Vagina (tissue), 2 donors: Measurements from ENCODE around the gene URM1.

Source experiments
- POLR2A ChIP-seq, 2 donors: fragments of 450-650 bp; IDR thresholded peaks; one replicate each; pipeline ENCODE4 v1.6.1; 2017; ENCODE audit warnings: antibody characterized with exemption in 2 of 2, mild to moderate bottlenecking in 2 of 2, moderate library complexity in 2 of 2
- POLR2AphosphoS5 ChIP-seq, 2 donors: sonication (generic); formaldehyde crosslinking; IDR thresholded peaks; one replicate each; pipeline ENCODE4 v1.9.0; 2017; ENCODE audit warnings: antibody characterized with exemption in 2 of 2, mild to moderate bottlenecking in 2 of 2, low read depth in 1 of 2; ENCODE audit not compliant: insufficient read depth in 1 of 2
- TF ChIP-seq, protein P1 (sequence below), 3 experiments: fragments of 450-650 bp in 2 of 3; fragments of 200-600 bp in 1 of 3; sonication (generic) in 1 of 3; IDR thresholded peaks; one replicate each; pipeline ENCODE4 v1.5.1; 2017 to 2019; ENCODE audit warnings: antibody characterized with exemption in 3 of 3, mild to moderate bottlenecking in 2 of 3, moderate library complexity in 2 of 3

DNA sequence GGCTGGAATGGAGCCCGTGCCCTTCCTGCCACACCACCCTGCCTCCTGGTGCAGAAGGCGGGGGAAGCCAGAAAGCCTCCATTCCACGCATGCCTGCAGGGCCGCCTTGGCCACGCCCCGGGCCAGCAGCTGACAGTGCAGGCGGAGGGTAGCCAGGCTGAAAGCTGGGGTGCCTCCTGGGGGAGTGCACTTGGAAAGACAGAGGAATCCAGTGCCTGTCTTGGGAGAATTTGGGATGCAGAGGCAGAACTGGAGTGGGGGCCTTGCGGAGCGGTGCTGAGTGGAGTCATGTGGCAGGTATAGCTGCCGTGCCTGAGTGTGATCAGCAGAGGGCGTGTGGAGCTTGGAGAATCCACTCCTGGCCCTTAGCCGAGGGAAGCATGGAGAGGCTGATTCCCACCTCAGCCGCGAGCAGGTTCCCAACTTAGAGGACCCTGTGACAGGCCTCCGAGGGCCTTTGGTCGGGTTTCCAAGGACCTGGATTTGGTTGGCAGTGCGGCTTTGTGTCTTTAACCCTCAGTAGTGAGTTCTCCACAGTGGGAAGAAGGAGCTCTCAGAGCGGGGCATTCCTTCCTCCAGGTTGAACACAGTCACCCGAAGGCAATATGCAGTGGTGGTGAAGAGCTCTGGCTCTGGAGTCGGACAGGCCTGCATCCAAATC lies 9.1 kb upstream of the URM1 start:
- TF ChIP-seq, protein P1, sequence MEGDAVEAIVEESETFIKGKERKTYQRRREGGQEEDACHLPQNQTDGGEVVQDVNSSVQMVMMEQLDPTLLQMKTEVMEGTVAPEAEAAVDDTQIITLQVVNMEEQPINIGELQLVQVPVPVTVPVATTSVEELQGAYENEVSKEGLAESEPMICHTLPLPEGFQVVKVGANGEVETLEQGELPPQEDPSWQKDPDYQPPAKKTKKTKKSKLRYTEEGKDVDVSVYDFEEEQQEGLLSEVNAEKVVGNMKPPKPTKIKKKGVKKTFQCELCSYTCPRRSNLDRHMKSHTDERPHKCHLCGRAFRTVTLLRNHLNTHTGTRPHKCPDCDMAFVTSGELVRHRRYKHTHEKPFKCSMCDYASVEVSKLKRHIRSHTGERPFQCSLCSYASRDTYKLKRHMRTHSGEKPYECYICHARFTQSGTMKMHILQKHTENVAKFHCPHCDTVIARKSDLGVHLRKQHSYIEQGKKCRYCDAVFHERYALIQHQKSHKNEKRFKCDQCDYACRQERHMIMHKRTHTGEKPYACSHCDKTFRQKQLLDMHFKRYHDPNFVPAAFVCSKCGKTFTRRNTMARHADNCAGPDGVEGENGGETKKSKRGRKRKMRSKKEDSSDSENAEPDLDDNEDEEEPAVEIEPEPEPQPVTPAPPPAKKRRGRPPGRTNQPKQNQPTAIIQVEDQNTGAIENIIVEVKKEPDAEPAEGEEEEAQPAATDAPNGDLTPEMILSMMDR (IDR thresholded peaks at IDR 0.05), result peak; percentile 24 to 82 (median 70)
- TF ChIP-seq POLR2A (IDR thresholded peaks at IDR 0.05) (no peak), POLR2AphosphoS5 (IDR thresholded peaks at IDR 0.05; ENCODE audit: insufficient read depth in 1 of 2, low read depth in 1 of 2) (peak; percentile 71 to 73)
